Umbilical cord (tissue), 2 donors: Measurements from ENCODE around the gene TFAP2C. TPM values are rescaled to one million over a fixed set of nuclear protein-coding genes. Genes with fewer than 3 reads are reported as not detected.
"Not testable (repeated sequence)": the region's sequence is repeated elsewhere in the genome, so short reads cannot be mapped to it uniquely, and the experiment has no call there.

Source experiments
- DNase-seq: peaks from one replicate; pipeline ENCODE4 v3.0.0-alpha.2; 2015; ENCODE audit warnings: low spot score
- total RNA-seq: library from RNA; depleted of rRNA; stranded (reverse); fragments of >200 nt; gene quantifications from one replicate; pipeline ENCODE4 v1.2.3, GENCODE V29; 2014; ENCODE audit warnings: low replicate concordance; ENCODE audit not compliant: insufficient read depth

Gene TFAP2C
- total RNA-seq, 1 donor from 2014 or later = 6.7 TPM

DNA sequence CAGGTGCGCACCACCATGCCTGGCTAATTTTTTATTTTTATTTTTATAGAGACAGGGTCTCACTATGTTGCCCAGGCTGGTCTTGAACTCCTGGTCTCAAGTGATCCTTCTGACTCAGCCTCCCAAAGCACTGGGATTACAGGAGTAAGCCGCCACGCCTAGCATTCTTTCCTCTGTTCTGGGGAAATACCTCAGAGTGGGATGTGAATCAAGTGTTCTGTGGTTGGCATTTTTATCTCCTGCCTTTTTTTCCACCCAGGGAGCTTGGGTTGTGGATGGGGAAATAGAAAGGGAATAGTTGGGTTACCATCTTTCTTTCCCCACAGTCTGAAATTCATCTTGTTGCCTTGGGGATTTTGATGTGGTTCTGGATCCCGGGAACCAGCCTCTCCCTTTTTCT lies 24.1 kb downstream of the TFAP2C start:
- no peak for DNase-seq

DNA sequence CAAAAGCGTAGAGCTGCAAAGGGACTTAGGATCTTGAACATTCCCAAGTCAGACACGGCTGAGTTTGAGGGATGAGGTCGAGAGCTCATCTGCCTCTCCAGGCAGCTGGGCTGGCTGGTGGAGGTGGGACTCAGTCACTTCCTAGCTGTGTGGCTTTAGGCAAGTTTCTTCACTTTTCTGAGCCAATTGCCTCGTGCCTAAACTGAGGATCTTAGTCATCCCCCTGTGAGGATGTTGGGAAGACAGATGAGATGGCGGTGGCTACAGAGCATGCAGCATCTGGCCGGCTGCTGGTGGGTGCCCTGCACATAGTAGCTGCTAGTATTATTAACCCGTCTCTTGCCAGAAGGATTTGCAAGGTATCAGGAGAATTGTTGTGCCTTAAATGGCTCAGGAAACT lies 27.5 kb downstream of the TFAP2C start:
- no peak for DNase-seq

DNA sequence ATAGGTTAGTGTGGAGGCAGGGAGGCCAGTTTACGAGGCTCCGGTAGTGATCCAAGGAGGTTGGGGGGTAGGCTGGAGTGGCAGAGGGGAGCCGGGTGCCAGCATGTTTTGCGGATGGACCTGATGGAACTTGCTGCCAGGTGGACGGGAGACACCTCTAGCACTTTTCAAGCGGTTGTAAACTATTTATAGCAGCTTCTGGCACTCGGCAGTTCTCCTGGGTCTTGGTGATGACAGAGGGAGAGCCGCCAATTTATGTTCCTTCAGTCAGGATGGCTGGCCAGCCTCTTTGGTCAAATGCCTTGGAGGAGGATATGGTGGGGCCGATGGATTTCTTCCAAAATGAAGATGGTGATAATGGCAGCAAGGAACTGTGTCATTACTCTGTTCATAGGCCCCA lies 28.8 kb downstream of the TFAP2C start:
- no peak for DNase-seq

DNA sequence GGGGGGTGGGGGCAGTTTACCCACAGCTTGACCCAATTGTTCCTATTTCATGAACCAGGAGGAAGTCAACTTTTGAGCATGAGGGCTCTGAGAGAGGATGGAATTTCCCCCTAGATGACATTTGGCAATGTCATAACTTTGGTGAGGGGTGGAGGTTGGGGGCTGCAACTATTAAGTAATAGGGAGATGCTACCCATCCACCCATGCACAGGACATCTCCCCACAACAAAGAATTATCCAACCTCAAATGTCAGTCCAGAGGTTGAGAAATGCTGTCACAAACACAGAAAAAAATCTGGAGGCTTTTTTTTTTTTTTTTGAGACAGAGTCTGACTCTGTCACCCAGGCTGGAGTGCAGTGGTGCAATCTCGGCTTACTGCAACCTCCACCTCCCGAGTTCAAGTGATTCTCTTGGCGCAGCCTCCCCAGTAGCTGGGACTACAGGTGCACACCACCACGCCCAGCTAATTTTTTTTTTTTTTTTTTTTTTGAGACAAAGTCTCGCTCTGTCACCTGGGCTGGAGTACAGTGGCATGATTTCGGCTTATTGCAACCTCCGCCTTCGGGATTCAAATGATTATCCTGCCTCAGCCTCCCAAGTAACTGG lies 29.3 kb downstream of the TFAP2C start:
- not testable (repeated sequence) for DNase-seq

DNA sequence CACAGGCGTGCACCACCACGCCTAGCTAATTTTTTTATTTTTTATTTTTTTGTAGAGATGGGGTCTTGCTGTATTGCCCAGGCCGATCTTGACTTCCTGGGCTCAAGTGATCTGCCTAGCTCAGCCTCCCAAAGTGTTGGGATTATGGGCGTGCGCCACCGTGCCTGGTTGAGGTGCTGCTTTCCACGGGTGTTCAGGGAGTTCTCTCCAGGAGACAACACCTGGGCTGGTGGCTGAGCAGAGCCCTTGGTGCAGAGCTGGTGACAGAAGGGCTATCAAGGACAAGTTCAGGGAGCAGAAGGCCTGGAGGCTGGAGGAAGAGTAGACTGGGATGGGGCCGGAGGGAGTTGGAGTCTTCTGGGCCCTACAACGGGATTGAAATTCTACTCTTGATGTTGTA lies 34.6 kb downstream of the TFAP2C start:
- DNase-seq = no peak

DNA sequence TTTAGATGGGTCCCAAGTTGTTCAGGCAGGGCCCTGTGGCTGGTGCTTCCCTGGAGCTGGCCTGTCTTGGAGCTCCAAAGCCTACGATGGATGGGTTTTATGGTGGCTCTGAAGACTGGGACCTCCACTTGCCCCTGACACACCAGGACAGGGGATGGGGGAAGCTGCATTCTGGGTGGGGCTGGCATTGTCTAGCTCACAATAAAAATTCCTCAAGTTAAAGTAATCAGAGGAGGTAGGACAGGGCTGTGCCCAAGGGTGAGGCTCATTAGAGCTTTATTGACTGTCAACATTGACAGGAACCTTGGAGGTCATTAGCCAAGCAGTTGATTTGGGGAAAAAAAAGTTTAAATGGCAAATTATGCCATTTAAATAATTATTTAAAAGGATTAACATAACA lies 35.7 kb downstream of the TFAP2C start:
- no peak for DNase-seq

DNA sequence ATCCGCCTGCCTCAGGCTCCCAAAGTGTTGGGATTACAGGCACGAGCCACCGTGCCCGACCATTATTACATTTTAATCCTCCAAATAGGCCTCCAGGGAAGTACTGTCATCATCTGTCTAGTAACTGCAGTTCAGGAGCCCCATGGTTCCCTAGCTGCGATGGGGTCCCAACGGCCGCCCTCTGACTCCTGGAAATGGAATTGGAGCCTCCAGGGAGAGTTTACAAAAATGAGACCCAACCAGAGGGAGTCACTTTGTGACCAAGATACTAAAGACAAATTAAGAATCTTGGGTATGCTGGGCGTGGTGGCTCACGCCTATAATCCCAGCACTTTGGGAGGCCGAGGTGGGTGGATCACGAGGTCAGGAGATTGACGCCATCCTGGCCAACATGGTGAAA lies 36.7 kb downstream of the TFAP2C start:
- DNase-seq = no peak

DNA sequence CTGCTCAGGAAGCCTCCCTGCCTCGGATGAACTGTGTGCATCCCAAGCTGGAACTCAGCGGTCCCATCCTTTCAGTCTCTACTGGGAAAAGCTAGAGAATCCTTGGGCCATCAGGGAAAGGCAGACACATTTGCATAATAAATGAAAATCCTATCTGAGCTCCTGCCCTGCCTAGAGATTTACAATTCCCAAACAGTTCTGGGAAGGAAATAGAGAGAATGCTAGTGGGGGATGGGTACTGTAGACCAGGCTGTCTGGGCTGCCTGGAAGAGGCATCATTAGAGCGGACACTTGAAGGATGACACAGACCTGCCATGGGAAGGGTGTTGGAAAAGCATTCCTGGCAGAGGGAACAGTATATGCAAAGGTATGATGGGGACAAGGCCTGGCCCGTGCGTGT lies 44.3 kb downstream of the TFAP2C start:
- no peak for DNase-seq

DNA sequence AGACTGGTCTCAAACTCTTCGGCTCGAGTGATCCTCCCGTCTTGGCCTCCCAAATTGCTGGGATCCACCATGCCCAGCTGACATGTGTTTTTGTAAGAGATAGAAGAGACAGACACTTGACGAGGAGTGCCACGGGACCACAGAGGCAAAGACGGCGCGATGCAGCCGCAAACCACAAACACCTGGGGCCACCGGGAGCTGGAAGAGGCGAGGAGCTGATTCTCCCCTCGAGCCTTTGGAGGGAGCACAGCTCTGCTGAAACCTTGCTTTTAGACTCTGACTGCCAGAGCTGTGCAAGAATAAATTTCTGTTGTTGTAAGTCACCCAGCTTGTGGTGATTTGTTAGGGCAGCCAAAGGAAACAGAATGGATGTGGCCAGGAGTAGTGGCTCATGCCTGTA lies 46.9 kb downstream of the TFAP2C start:
- DNase-seq = no peak

DNA sequence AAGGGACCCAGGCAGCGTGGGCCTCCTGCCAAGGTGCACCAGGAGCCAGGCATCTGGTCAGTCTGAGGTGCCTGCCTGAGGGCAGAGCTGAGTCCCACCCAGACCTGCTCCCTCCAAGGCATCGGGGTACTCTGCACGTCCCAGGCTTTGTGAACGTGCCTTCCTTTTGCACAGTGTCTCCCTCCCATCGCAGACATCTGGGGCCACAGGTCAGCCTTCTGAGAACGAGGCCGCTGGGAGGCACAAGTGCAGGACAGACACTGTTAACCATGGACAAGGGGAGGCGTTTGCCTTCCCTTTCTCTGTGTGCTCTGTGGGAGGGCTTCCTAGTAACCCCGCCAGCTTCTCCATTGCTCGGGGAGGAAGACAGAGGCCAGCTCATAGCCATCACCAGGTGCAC lies 47.6 kb downstream of the TFAP2C start:
- DNase-seq = no peak

DNA sequence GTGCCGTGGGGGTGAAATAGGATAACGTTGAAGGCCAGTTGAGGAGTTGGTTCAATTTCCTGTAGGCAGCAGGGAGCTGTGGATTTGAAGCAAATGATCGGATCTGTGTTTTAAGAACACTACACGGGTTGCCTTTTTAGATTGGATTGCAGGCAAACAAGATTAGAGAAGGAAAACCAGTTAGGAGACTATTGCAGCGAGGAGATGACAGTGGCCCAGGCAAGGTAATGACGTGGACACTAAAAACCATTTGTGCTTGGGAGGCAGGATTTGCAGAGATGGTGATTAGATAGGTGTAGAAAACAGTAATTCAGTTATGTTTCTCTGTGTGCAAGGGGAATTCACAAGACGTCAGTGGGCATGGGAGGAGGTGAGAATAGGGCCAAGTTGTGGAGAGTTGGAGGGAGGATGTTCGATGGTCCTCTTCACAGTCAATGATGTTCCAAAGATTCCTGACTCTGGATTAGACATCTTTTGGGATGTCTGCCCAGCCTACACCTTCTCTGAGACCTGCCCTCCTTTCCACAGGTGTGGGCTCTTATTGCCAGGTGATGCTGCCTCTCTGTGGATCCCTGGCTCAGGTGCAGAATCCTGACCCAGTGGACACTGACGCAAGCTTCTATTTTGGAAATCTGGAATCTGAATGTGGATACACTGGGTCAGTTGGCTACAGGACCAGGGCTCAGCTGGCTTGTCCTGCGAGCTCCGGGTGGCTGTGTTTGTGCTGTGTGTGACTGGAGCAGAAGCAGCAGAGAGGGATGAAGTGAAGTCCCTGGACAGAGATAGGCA lies 54.2 kb downstream of the TFAP2C start:
- peak; percentile 12 for DNase-seq

DNA sequence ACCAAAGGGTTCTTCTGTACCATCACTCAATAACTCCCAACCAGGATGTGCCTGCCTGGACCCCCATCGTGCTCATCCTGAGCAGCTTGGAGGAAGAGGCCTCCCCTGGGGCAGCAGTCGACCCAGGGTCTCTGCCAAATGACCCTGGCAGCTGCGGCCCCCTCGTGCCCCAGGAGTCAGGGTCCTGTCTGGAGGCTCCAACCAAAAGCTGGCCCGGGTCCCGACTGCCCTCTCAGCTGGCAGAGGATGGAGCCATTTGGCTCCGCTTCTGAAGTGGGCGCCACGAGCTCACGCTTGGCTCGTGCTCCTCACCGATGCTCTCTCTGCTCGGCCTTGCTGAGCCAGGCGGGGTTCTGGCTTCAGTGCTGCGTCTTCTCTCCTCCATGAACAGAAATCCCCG lies 56.8 kb downstream of the TFAP2C start:
- no peak for DNase-seq

DNA sequence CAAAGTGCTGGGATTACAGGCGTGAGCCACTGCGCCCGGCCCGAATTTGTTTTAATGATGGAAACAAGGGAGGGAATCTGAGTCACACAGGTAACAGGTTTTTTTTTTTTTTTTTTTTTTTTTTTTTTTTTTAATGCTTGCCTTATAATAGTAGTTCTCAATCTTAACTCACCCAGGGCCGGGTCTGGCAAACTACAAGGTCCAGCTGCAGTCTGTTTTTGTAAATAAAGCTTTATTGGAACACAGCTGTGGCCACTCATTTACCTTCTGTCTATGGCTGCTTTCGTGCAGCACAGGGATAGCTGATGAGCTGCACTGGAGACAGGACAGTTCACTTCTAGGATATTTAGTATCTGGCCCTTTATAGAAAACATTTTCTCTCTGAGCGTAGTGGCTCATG lies 58.0 kb downstream of the TFAP2C start:
- no peak for DNase-seq

DNA sequence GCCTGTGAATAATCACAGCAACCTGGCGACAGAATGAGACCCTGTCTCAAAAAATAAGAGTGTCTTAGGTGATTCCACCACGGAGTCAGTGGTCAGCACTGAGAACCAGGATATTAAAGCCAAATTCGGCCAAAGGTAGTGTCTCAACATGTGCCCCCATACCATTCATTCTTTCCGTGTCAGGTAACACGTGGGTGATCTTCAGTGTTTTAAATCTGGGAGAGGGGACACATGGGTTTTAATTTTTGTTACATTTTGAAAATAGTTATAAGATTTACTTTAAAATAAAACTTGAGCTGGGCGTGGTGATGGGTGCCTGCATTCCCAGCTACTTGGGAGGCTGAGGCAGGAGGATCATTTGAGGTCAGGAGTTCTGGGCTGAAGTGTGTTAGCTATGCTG lies 59.0 kb downstream of the TFAP2C start:
- DNase-seq = no peak

Other genes with a start within 250 kb of the TFAP2C start
- 12.3 TPM for gene AURKA, start 237.1 kb upstream of the TFAP2C start, total RNA-seq
- 14.7 TPM for gene CSTF1, start 236.7 kb upstream of the TFAP2C start, total RNA-seq
- 2.2 TPM for gene CASS4, start 217.0 kb upstream of the TFAP2C start, total RNA-seq
- gene RTF2, start 160.7 kb upstream of the TFAP2C start, total RNA-seq = 67.7 TPM
- not detected for gene FAM209A, start 104.6 kb upstream of the TFAP2C start, total RNA-seq
- not detected for gene FAM209B, start 96.1 kb upstream of the TFAP2C start, total RNA-seq